Upper lobe of left lung (tissue), 4 donors: ENCODE results near the gene SNRPD2.

Experiments used
- CTCF ChIP-seq, 6 experiments: fragments of 450-650 bp in 4 of 6; fragments of 200-600 bp in 2 of 6; sonication (generic) in 2 of 6; IDR thresholded peaks; one replicate each; pipeline ENCODE4 v1.5.1; 2016 to 2019; ENCODE audit warnings: antibody characterized with exemption in 6 of 6
- POLR2A ChIP-seq, 4 donors: fragments of 450-650 bp; IDR thresholded peaks; one replicate each; pipeline ENCODE4 v1.5.1; 2016 to 2017; ENCODE audit warnings: antibody characterized with exemption in 4 of 4, mild to moderate bottlenecking in 2 of 4
- POLR2AphosphoS5 ChIP-seq, 2 donors: sonication (generic); formaldehyde crosslinking; IDR thresholded peaks; one replicate each; pipeline ENCODE4 v1.5.1; 2017; ENCODE audit warnings: antibody characterized with exemption in 2 of 2

DNA sequence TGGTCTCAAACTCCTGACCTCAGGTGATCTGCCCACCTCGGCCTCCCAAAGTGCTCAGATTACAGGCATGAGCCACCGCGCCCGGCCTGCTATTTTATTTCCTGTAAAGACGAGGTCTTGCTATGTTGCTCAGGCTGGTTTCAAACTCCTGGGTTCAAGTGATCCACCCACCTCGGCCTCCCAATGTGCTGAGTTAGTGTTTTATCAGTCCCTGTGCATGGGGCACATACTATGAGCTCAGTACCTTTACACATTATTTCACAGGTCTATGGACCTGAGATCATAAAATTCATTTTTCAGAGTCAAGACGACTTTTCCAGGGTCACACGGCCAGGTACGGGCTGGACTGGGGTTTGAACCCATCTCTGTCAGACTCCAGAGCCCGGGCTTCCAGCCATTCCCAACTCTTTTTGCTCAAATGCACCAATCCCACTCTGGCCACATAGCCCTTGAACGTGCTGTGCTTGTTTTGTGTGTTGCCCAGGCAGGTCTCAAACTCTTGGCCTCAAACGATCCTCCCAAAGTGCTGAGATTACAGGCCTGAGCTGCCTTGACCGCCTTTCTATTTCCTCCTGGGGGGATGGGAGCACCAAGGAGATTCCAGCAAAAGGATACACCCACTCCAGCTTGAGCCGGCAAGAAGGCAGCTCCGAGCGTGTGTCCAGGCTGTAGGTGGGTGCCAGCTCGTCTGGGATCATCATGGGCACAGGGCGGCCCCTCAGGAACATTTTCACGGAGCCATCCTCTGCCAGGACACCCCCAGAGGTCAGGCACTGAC lies 53.7 kb downstream of the SNRPD2 start:
- no peak for TF ChIP-seq CTCF (IDR thresholded peaks at IDR 0.05)
- no peak for TF ChIP-seq POLR2A (IDR thresholded peaks at IDR 0.05)
- TF ChIP-seq POLR2AphosphoS5 (IDR thresholded peaks at IDR 0.05), result no peak
